Measurements from ENCODE around the gene SOX13.

DNA sequence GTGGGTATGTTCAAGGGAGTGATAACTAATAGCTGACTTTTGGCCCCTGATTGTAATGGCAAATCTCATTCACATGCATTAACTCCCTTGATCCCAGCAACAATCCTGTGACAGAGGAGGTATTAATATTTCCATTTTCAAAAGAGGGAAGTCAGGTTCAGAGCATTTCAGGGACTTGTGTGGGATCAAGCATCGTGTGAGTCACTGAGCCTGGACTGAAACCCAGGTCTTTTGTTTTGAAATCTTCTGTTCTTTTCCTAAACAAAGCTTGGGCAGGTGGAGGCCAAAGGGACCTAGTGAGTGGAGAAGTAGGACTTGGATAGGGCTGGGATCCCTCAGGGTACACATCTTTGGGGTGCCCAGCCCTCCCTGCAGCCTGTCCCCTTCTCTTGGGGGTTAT lies 41.0 kb downstream of the SOX13 start:
- no peak for TF ChIP-seq CTCF (IDR thresholded peaks at IDR 0.05)
- TF ChIP-seq POLR2A (IDR thresholded peaks at IDR 0.05), result no peak

All from heart left ventricle (tissue), 13 donors.